HG03520 (cell line): Measurements from ENCODE around the gene C15orf61.
A peak's percentile ranks its signal among the peaks of the same experiment; 100 is the strongest.

Experiments
- ATAC-seq: cut with Tn5 transposase; IDR thresholded peaks from one replicate; pipeline ENCODE4 v1.9.1; 2021; ENCODE audit warnings: mild to moderate bottlenecking, moderate library complexity; ENCODE audit not compliant: unreplicated experiment

Gene C15orf61

DNA sequence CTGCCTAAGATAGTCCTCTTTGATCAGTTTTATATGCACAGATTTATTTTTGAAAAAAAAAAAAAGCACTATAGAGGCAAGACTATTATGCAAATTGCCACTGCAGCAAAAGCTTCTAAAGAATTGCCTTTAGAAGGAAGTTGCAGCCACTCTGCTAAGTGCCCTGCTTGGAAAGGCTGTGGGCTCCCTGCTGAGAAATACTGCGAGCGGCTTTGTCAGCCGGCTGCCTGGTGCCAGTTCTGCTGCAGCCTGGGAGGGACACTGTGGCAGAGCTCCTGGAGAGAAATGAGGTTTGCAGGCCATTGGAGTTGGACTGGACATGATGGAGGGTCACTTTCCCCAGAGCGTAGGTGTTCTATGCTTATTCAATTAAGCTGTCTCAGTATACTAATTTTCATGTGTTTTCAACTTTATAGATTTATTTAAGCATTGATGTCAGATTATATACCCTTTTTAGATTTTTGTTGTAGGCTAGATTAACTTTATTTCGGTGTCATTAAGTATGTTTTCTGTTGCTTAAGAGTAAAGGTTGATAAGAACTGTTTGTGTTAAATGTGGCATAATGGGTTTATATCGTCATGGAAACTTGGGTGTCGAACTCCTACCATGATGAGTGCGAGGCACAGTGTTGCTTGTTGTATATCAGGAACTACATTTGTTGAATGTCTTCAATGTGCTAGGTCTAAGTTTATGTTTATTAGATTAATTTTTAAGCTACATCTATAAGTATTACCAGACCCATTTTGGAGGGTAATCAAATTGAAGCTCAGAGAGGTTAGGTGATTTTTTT, 28.1 kb downstream of the C15orf61 start:
- no peak for ATAC-seq

DNA sequence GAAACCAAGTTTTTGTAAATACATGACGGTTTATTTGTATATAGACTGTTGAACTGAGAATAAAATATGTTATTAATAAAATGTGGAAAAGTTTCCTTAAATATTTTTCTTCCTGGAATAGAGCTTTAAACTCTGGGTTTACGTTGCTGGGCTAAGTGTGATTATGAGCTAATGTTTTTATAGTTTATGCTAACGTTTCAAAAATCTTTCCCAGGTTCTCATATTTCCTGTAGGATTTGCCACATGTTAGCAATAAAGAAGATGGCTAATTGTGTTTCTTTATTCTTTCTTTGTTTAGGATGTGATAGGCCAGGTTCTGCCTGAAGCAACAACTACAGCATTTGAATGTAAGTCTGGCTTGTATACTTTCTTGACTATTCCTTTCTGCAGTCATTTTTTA, 28.8 kb downstream of the C15orf61 start:
- no peak for ATAC-seq

- ATAC-seq, result no peak
Observed at GRCh38 chr15:67550522-67550921, 29.6 kb downstream of the C15orf61 start.

- no peak for ATAC-seq
Observed at GRCh38 chr15:67551207-67551743, 30.3 kb downstream of the C15orf61 start.

DNA sequence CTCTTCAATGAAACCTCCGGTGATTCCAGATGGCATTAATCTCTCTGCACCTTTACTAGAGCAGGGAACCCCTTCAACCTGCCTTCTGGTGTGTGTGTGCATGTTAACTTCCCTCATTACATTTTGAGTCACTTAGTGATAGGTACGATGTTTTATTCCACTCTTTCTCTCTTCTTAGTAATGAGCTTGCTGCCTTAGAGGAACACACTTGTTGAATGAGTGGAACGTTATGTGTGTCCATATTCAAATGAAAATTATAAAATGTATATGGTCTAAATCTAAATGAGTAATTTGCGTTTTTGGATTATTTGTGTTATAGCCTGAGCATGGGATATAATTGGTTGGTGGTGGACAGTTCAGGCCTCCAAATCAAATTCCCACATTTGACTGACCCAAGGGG, 33.6 kb downstream of the C15orf61 start:
- no peak for ATAC-seq

DNA sequence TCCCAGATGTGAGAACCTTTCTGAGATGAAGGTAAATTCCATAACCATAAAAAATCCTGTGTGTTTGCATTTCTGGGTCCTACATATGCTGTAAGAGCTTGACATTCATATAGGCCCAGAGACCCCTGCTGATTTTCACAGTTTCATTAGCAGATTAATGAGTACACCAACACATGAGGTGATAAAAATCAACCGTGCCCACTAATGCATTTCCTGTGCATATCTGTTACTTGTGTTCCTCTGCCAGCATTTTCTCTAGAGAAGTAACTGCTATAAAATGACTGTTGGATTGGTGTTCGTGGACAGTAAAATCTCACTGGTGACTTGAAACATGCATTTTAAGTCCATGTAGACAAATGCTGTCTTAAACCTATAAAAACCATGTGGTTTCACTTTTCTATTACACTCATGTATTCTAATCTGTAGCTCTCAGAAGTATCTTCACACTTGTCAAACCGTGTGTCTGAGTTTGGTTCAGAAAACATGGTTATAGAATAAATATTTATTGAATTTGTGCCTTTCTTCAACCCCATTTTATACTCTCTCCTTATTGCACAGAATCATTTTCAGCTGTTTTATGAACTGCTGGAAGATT, 36.1 kb downstream of the C15orf61 start:
- no peak for ATAC-seq

DNA sequence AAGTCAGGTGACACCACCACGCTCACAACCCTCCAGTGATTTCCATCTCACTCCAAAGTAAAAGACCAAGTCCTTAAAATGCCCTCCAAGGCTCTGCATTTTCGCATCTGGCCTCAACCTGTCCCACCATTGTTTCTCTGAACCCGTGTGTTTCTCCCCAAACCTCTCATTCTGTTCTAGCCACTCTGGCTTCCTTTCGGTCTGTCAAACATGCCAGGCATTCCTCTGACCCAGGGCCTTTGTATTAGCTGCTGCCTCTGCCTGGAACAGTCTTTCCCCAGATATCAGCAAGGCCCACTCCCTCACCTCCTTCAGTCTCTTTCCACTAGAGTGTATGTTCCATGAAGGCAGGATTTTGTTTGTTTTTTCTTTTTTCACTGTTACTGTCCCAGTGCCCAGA, 37.6 kb downstream of the C15orf61 start:
- no peak for ATAC-seq

DNA sequence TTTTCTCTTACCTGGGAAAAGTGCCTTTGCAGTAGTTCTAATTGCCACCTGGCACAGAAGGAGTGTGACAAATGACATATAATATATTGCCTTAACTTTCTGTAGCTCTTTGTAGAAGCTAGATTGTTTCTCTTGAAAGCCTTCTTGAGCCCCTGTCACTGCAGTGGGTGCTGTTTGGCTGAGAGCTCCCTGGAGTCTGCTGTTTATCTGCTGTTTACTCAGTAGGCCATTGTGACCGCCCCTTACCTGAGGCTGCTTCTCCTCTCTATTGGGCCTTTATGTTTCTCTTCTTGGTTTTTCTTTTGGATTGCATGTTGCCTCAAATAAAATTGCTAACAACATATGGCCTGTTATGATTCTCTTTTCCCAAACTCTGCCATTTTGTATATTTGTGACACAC, 38.2 kb downstream of the C15orf61 start:
- no peak for ATAC-seq

DNA sequence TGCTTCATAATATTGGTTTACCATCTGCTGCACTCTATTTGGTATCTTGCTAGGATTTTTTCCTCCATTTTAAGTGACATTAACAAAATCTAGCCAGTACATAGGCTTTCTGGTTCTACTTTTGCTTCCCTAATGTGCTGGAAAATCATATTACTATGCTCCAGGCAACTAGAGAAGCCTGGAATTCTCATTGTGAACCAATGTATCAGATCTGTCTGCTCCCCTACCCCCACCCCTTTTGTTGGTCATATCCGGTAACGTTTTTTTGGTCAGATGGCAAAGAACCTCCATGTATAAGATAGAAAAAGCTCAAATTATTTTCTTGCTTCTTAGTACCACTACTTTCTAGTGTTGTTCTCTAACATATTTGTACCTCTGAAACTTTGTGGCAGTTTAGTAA, 38.6 kb downstream of the C15orf61 start:
- no peak for ATAC-seq

DNA sequence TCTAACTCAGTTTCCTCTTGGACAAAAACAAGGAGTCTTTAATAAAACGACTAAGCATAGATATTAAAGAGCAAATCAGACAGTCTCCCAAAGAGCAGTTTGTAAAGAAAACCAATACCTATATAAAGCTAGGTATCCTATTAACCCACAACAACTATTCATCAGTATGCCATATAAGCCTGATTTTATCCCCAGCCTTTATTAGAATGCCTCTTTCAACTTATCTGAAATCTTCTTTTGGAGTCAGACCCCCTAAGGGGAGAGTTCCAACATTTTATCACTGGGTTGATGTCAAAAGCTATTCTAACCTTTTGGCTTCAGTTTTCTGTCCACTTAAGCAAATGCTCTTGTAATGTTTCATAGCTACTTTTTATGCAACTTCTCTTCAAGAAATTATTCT, 39.4 kb downstream of the C15orf61 start:
- ATAC-seq, result no peak

DNA sequence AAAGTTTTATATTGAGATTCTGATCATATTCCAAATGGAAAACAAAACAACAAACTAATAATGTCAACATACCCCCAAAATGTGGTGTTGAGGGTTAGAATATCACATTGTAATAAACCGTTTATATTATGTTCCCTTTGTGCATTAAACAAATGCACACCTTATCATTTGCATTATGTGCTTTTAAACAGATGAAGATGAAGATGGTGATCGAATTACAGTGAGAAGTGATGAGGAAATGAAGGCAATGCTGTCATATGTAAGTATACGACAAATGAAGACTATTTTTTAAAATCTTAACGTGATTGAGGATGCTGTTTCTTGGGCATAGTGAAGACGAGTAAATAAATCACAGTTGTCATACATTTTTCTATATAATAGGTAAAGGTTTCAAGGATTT, 42.2 kb downstream of the C15orf61 start:
- ATAC-seq, result no peak

DNA sequence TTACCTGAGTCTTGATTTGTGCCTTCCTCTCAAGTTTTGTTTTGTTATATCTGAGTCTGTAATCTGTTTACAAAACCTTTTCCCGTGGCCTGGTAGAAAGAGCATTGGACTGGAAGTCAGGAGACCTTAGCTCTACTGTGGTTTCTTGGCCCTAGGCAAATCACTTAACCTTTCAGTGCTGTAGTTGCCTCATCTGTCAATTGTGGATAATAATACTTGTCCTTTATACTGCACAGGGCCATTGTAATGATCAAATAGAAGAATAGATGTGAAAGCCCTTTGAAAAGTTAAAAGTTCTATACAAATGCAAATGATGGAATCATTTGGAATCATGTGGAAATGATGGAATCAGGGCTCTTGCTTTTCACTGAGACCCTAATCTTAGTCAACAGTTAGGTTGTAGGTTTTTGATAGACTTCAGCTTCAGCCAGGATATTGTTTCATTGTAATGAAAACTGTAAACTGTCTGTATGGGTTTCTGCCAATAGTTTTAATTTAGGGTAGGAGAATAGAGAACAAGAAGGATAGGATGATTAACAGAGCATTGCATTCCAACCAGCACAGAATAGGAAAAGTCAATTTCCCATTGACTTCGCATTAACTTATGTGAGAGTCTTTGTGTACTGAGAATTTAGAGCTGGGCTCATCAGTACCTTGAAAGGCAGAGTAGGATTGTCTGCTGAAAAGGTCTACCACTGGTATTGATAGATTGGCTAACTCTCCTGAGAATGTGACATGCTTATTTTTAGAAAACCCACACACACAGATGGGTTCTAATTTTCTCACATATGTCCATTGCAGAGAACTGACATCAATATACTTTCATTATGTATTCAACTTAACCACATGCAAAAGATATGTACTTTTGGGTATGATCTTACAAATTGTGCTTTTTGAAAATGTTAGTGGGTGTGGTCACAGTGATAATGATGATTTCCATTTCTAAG, 43.4 kb downstream of the C15orf61 start:
- peak; percentile 83 for ATAC-seq

DNA sequence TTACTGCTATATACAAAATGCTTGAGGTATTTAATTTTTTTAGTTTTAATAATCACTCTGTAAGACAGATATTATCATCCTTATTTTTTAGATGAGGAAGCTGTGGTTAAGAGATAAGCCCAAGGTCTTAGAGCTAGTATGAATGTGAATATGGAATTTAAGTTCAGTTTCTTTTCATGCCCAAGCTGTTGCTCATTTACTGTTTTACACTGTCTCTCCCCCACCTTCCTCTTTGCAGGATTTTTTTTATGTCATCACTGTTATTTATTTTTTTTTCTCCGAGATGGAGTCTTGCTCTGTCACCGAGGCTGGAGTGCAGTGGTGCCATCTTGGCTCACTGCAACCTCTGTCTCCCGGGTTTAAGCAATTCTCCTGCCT, 44.0 kb downstream of the C15orf61 start:
- peak; percentile 26 for ATAC-seq

DNA sequence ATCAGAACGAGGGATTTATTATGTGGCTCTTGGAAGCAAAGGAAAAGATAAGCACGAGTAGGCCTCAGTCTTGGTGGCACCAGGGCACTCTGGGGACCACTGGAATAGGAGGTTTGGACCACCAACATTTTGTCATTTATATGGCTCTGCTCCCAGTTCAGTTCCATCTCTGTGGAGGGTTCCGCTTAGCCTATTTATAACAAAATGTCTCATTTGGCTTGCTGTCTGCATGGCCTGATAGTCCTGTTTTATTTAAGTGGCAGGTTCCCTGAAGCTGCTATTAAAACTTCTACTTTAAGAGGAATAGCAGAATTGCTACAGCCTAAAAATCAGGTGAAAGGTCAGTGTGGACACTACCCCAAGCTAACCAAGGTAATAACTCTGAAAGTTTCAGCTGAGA, 48.7 kb downstream of the C15orf61 start:
- no peak for ATAC-seq

DNA sequence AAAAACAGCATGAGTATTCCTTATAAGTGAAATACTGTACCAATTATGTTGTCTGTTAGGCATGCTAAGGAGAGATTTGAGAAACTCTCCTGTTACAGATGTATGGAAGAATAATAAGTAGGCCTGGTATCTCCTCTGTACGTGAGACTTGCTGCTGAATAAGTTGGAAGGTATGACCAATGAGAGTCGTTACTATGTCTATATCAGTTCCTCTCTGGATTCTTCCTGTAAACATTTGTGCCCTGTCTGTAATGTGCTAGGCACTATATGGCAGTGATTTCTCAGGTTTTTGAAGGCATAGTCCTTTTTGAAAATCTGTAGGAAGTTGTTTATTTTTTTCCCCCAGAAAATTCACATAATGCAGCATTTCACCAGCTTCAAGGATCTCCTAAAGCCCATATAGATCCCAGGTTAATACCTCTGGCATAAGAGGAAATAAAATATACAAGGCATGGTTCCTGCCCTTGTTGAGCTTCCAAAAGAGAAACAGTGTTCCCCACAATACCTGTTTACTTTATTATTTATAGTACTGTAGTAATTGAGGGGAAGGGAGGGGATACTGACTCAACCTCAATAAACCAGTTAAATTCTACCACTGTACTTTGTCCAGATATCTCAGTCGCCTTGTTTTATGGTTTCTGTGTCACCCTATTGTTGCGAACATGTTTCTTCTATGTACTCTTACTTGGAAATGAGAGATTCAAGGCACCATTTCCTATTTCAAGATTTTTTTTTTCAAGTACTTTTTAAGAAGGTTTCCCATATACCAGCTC, 50.1 kb downstream of the C15orf61 start:
- ATAC-seq, result no peak

GRCh38 chr15:67571648-67572415, 50.9 kb downstream of the C15orf61 start:
- no peak for ATAC-seq

DNA sequence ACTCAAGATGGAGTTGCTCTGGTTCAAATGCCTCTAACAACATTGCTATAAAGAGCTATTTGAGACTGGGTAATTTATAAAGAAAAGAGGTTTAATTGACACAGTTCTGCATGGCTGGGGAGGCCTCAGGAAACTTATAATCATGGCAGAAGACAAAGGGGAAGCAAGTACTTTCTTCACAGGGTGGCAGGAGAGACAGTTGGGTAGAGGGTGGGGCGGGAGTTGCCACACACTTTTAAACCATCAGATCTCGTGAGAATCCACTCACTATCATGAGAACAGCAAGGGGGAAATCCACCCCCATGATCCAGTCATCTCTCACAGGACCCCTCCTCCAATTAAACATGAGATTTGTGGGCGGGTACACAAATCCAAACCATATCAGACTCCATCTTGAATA, 52.3 kb downstream of the C15orf61 start:
- no peak for ATAC-seq

- ATAC-seq, result no peak
Observed at GRCh38 chr15:67575039-67575502, 54.1 kb downstream of the C15orf61 start.

GRCh38 chr15:67578020-67578600, 57.2 kb downstream of the C15orf61 start:
- no peak for ATAC-seq
